HG03575 (cell line): Measurements from ENCODE around the gene SOD3.

ENCODE experiments used
- ATAC-seq: cut with Tn5 transposase; IDR thresholded peaks from one replicate; pipeline ENCODE4 v1.9.1; 2021; ENCODE audit not compliant: unreplicated experiment, insufficient number of reproducible peaks, low FRiP score; ENCODE audit errors: extremely low read depth

SOD3 gene

DNA sequence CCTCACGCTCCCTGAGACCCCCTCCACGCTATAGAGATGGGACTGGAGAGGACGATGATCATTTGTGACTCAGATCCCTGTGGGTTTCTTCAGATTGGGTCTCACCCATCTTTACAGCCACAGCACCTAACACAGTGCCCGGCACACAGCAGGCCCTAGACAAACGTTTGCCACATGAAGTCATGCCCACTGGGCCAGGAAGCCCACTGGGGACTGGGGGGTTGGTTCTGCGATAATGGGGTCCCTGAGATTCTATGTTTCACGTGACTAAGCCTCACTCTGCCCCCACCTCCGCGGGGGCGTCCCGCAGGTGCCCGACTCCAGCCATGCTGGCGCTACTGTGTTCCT, 3.8 kb downstream of the SOD3 start:
- ATAC-seq = no peak

GRCh38 chr4:24799544-24800324, 4.4 kb downstream of the SOD3 start:
- ATAC-seq = no peak

DNA sequence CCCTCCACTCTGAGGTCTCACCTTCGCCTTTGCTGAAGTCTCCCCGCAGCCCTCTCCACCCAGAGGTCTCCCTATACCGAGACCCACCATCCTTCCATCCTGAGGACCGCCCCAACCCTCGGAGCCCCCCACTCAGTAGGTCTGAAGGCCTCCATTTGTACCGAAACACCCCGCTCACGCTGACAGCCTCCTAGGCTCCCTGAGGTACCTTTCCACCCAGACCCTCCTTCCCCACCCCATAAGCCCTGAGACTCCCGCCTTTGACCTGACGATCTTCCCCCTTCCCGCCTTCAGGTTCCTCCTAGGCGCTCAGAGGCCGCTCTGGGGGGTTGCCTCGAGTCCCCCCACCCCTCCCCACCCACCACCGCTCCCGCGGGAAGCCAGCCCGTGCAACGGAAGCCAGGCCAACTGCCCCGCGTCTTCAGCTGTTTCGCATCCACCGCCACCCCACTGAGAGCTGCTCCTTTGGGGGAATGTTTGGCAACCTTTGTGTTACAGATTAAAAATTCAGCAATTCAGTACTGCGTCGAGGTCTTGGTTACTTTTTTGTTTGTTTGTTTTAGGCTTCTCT, 5.0 kb downstream of the SOD3 start:
- no peak for ATAC-seq

DNA sequence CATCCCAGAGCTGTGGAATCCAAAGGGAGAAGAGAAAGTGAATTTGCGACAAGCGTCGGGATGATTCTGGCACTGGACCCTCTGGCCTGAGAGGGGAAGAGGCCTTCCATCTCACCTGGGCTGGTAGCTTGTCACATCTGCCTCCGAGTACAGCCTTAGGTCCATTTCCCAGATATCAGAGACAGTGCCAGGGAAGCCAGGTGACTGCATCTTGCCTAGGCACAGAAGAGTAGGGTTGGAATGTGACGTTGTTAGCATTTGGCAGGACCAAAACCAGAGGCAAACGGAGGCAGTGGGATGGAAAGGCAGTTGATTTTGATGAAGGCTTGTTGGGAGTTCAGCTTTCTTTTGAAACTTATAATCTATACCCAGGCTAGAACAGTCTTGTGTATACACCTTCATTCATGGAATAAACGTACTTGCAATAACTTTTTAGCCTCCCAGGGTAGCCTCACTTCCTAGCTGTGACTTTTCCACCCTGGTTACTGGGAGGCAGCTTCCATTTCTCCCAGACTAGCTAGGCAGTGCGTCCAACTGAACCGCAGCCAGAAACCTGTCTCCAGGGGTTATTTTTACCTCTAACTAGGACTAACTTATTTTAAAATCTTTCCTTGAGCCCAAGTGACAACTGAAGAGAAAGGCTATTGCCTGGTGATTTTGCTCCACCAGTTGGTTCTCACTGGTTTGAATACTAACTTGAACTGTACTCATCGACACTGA, 5.9 kb downstream of the SOD3 start:
- ATAC-seq = no peak

DNA sequence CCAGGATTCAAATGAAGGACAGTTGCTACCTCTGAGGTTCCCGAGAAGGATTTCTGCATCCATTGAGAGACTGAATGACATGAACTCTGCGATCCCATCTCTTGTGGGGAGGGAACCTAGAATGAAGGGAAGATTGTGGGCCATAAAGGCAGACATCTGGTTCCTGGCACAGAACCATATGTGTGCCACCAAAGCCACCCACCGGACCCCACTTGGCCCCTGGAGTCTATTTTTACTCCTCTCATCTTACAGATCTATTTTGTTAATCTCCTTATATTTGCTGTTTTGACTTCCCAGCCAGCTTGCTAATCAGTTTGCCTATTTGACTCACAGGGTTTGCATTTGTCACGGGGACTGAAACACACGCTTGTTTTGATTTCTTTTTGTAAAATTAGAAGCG, 7.3 kb downstream of the SOD3 start:
- ATAC-seq = no peak

DNA sequence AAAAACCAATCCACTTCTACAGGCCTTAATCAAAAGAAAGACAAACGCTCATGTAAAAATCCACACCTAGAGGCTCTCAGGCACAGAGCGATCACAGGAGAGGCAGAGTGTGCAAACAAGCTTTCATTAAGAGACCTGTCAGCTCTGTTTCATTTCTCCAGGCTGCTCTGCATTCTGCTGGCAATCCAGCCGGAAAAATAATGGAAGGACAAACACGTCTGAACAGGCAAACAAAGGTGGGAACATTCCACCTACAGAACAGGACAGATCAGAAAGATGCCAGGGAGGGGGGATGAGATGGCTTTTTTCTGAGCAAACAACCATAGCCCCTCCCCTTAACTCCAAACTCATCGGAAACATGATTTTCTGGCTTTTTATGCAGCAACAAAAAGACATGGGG, 9.7 kb downstream of the SOD3 start:
- no peak for ATAC-seq

- no peak for ATAC-seq
Observed at GRCh38 chr4:24805566-24805965, 10.2 kb downstream of the SOD3 start.

DNA sequence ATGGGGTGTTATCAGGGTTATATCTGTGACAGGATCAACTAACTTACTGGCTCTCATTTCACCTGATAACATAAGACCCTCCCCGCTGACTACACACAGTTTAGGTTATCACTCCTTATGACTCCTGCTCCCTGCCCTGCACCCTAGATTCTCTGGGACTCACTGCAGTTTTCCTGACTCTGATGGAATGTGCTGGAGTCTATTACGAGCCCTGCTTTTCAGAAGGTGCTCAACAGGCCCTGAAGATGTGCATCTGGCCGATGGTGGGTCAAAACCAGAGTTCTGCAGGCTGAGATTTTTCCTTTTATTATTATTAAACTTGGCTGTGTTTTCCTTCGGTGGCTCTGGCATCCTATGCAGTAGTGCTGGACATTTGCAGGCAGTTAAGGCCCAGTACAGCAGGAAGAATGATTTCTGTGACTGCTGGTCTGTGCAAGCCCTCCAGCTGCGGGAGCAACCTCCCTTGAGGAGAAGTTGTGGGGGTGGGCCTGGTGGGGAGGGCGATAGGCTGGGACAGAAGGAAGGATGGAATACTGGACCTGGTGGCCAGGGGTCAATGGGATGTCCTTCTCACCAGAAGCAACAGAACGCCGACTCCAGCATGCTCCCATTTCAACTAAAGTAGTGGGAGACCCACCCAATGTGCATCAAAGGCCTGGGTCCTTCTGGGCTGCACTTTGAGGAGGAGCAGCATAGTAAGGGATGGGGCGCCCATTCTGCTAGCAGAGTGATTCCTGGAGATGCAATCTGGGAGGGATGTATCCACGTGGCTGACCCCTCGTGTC, 11.0 kb downstream of the SOD3 start:
- ATAC-seq = no peak

DNA sequence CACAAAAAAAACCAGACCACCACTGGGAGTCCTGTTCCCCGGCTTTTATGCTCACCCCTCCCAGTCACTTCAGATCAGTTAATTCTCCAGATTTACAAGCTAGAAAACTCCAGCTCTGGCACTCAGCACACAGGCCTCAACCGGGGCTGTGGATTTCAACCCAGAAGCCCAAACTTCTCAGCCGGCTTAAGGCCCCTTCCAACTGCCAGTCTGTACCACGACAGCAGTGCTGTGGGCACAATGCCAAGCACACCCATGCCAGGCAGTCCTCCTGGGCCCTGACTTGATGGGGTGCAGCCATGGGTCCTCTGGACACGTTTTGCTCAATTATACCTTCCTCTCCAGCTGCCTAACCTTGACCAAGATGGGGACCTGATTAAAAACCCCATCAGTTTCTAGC, 12.2 kb downstream of the SOD3 start:
- ATAC-seq = no peak

- ATAC-seq = no peak
Observed at GRCh38 chr4:24808261-24808660, 12.9 kb downstream of the SOD3 start.

GRCh38 chr4:24808955-24809354, 13.6 kb downstream of the SOD3 start:
- no peak for ATAC-seq

GRCh38 chr4:24809376-24809775, 14.0 kb downstream of the SOD3 start:
- ATAC-seq = no peak

DNA sequence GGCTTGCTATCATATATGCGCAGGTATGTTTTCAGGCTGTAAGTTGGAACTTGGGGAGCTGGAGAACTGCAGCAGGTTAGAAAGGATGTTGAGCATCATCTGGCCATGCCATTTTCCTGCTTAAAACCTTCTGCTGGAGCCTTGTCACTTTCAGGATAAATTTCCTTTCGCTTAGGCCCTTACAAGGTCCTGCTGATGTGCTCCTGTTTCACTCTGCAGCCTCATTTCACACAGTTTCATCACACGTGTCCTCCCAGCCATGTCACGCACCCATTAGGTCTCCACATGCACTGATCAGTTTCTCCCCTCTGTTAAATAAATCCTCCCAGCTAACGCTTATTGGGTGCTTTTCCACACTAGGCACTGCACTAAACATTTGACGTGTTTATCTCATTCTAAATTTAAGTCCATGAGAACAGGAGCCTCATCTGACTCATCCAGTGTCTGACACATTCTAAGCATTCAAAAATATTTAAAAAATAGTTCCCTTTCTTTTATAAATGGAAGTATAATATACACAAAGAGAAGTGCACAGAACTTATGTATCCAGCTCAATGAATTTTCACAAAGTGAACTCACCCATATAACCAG, 14.5 kb downstream of the SOD3 start:
- no peak for ATAC-seq

- no peak for ATAC-seq
Observed at GRCh38 chr4:24810871-24811631, 15.7 kb downstream of the SOD3 start.

- no peak for ATAC-seq
Observed at GRCh38 chr4:24813732-24814131, 18.4 kb downstream of the SOD3 start.

DNA sequence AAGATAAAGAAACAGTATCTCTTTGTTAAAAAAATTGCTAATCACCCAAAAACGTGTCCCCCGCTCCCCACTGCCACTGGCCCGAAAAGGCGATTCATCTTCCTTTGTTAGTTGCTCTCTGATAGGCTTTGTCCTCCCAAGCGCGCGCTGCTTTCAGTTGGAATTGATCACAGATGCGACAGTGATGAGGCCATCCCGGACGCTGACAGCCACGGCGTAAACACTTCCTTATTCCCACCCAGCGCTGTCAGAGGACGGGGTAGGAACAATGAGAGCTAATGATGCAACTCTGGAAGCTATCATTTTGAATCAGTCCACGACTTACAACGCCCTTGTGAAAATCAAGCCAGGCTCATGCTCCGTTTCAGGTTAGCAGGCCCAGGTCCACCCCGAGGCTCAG, 21.4 kb downstream of the SOD3 start:
- no peak for ATAC-seq

DNA sequence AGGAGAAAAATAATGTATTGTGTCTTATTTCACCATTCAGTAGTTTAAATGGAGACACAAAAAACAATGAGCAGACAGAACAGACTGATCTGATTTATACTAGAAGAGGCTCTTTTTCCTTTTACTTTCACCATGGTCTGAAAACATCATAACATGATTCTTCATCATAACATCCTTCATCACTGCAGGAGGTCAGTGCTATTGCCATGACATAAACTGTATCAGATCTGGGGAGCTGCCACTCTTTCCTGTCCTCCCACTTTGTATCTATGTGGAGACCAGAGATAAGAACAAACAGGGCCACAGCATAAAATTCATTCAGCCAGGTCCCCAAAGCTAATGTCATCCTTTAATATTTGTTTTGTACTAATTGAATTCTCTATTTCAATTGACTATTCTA, 25.2 kb downstream of the SOD3 start:
- ATAC-seq = no peak

- ATAC-seq = no peak
Observed at GRCh38 chr4:24824720-24825119, 29.3 kb downstream of the SOD3 start.

GRCh38 chr4:24831637-24832036, 36.3 kb downstream of the SOD3 start:
- ATAC-seq = no peak
